GM12801 (cell line): ENCODE data around the gene AFF3.

Source experiments
- TF ChIP-seq, protein P1 (sequence below): IDR thresholded peaks from one replicate; pipeline ENCODE4 v1.5.1; 2011; ENCODE audit warnings: control low read depth; ENCODE audit not compliant: insufficient read length; ENCODE audit errors: extremely low read depth

The AFF3 gene

DNA sequence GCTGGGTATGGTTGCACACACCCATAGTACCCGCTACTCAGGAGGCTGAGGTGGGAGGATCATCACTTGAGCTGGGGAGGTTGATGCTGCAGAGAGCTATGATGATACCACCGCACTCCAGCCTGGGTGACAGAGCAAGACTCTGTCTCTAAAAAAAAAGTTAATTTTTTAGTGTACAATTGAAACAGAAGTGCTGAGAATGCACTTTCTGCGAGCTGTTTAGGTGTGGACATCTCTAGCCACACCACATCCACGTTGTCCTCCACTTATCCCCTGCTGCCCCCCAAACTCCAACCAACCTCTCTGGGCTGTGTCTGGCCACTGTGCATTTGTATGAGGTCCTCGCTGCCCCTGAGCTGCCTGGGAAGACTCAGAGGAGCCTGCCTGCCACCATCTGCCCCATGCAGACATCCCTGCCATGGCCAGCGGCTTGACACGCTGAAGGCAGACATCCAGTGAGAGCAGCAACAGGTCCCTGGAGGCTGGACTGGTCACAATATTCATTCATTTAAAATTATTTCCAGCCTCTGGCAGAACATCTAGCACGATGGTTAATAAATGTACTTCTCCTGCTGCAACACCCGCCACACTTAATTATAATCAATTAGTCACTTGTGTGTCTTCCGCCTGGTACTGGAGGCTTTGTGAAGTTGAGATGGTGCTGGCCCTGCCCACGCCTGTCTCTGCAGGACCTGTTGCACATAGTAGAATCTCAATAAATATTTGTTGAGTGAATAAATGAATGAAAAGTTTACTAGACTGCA, 3.7 kb upstream of the AFF3 start:
- TF ChIP-seq, protein P1, sequence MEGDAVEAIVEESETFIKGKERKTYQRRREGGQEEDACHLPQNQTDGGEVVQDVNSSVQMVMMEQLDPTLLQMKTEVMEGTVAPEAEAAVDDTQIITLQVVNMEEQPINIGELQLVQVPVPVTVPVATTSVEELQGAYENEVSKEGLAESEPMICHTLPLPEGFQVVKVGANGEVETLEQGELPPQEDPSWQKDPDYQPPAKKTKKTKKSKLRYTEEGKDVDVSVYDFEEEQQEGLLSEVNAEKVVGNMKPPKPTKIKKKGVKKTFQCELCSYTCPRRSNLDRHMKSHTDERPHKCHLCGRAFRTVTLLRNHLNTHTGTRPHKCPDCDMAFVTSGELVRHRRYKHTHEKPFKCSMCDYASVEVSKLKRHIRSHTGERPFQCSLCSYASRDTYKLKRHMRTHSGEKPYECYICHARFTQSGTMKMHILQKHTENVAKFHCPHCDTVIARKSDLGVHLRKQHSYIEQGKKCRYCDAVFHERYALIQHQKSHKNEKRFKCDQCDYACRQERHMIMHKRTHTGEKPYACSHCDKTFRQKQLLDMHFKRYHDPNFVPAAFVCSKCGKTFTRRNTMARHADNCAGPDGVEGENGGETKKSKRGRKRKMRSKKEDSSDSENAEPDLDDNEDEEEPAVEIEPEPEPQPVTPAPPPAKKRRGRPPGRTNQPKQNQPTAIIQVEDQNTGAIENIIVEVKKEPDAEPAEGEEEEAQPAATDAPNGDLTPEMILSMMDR = no peak

GRCh38 chr2:100143286-100143685, 896 bp upstream of the AFF3 start:
- TF ChIP-seq, protein P1 = no peak

- TF ChIP-seq, protein P1 = no peak
These were observed 484 bp downstream of the AFF3 start for GRCh38 chr2:100141906-100142305.

GRCh38 chr2:100140582-100140981, 1.8 kb downstream of the AFF3 start:
- TF ChIP-seq, protein P1 = no peak

DNA sequence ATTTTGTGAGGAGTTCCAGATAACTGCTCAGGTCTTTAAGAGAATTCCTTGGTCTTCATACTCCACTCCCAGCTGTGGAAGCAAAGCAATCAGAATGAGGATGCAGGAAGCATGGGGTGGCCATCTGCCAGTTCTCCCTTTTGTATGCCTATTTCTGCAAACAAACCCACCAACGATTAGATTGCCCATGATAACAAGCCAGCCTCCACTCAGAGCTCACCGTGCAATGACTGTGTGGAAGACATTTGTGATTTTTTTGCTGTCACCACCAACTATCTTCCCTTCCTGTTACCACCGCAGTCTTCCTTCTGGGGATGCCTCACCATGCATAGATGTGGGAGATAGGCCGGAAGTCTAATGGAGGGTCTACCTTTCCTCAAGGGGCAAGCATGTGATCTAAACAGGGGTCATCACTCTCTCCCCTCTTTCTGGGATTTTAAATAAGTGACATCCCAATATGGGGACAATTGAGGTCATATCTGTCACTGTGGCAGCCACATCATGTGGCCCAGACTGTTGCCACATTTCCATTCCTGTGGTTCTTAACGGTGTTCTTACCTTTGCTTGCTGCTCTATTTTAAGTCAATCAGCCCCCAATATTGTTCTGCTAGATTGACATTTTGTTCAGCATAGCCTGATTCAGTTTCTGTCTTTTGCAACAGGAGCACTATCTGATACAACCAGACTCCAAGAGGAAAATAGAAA, 4.4 kb downstream of the AFF3 start:
- TF ChIP-seq, protein P1 = no peak

DNA sequence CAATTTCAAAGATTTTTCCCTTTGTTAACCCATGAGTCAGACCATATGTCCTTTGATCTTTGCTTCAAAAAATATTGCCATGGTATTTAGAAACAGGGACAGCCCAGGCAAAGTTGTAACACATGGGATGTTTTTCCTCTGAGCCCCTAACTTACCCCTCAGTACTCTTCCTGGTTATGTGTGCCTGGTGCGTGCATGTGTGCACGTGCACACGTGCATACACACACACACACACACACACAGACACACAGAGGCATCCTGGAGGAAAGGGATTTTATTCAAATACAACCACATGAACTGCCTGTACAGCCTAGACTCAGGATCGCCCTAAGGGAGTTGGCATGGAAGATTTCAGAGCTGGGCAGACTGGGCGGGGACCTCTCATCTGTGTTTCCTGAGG, 5.1 kb downstream of the AFF3 start:
- TF ChIP-seq, protein P1 = no peak

DNA sequence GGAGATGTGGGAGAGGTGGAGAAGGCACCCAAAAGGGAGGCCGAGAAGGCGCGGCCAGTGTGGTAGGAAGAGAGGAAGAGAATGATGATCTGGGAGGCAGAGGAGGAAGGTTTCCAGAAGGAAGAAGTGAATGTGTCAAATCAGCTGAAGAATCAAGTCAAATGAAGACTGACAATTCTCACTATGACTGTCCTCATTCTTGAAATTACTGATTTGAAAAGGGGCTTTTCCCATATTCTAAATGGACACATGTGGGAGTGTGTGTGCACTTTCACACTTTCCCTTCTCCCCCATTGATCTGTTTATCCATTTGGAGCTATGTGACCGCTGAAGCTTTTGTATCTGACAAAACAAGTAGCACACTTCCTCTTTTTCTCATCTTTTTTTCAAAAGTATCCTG, 6.1 kb downstream of the AFF3 start:
- TF ChIP-seq, protein P1 = no peak
